ENCODE results near the gene RSPH6A. TPM values are rescaled to one million over a fixed set of nuclear protein-coding genes. Genes with fewer than 3 reads are reported as not detected.
"Not testable (repeated sequence)": the region's sequence is repeated elsewhere in the genome, so short reads cannot be mapped to it uniquely, and the experiment has no call there.

RSPH6A gene
- total and polyA plus RNA-seq, 10 of the 15 experiments (the other 5 are each of a cell fraction or from before 2014, with no cell fraction given): 0.03 to 0.41 (median 0.22) TPM; not detected in 4

DNA sequence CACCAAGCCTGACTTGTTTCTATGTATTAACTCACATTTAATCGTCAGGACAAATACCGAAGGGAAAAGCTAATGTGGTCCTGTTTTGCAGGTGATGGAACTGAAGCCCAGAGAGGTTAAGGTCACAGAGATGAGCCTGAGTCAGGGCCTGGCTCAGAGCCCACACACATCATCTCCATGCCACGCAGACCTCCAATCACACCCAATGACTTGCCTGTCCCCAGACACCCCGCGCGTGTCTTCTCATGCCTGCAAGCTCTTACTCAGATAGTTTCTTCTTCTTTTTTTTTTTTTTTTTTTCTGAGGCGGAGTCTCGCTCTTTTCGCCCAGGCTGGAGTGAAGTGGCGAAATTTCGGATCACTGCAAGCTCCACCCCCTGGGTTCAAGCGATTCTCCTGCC lies 62.5 kb downstream of the RSPH6A start:
- WGBS (ENCODE audit: insufficient coverage, insufficient replicate concordance, low lambda C conversion rate, missing lambda C conversion rate): 70% methylated on average over 9 of the region's 12 CpGs
- DNase-seq (ENCODE audit: low read depth, low spot score) (no peak), ATAC-seq (no peak), FAIRE-seq (no peak)
- H3K27me3 ChIP-seq (replicated peaks in 1 of 2; ENCODE audit: control insufficient read depth in 2 of 2, insufficient read depth in 2 of 2, low read length in 1 of 2): no peaks in the 10 kb centered on the region
- RAD21 ChIA-PET (ENCODE audit: unreplicated experiment): interaction anchor here (2.8 kb wide), 1 partner anchor 17 kb away, joined by 9 read pairs; the partner anchor contains the start of gene SIX5
- no peaks in the 10 kb centered on the region for H3K79me2 ChIP-seq (ENCODE audit: control insufficient read depth, insufficient read depth, low read length)
- no peak overlapping the region for H3K9ac ChIP-seq (ENCODE audit: control insufficient read depth, insufficient read depth, low read length)
- H4K20me1 ChIP-seq (ENCODE audit: control insufficient read depth, insufficient read depth): no peaks in the 10 kb centered on the region
- H3K27ac ChIP-seq (ENCODE audit: control insufficient read depth, insufficient read depth): no peak overlapping the region
- intact Hi-C loops (cut with micrococcal nuclease; ENCODE audit: unreplicated experiment): no loop called here
- no peak overlapping the region for H2AFZ ChIP-seq (ENCODE audit: control insufficient read depth, low read depth, low read length)
- H3K4me2 ChIP-seq (ENCODE audit: control insufficient read depth, insufficient read depth): no peak overlapping the region
- TF ChIP-seq RB1 (IDR thresholded peaks at IDR 0.05; ENCODE audit: borderline replicate concordance): no peak
- H3K9me3 ChIP-seq (replicated peaks; ENCODE audit: control insufficient read depth, insufficient read depth, low read length): no peaks in the 10 kb centered on the region
- BruUV-seq (replicated peaks): no TSS peak
- no peaks in the 10 kb centered on the region for H3K4me1 ChIP-seq (ENCODE audit: control insufficient read depth, insufficient read depth, low read length)
- POLR2A ChIA-PET: interaction anchor here (1.0 kb wide), 1 partner anchor 15 kb away, joined by 7 read pairs; no protein-coding TSS in a partner anchor
- in situ Hi-C loops (cut with MboI): no loop called here
- H3K4me3 ChIP-seq: no peak overlapping the region
- SMC1A ChIA-PET (ENCODE audit: uncharacterized antibody, unreplicated experiment): interaction anchor here (1.2 kb wide), 1 partner anchor 47 kb away, joined by 3 read pairs; no protein-coding TSS in a partner anchor
- H3K36me3 ChIP-seq (ENCODE audit: control insufficient read depth in 2 of 2, insufficient read depth in 2 of 2, low read length in 1 of 2): no peaks in the 10 kb centered on the region
- CTCF ChIA-PET: interaction anchor here (1.3 to 3.0 kb wide), 7 partner anchors 10 to 129 kb away, joined by 4 to 17 read pairs (median 6); partner anchors contain the start of genes FBXO46 and SIX5

DNA sequence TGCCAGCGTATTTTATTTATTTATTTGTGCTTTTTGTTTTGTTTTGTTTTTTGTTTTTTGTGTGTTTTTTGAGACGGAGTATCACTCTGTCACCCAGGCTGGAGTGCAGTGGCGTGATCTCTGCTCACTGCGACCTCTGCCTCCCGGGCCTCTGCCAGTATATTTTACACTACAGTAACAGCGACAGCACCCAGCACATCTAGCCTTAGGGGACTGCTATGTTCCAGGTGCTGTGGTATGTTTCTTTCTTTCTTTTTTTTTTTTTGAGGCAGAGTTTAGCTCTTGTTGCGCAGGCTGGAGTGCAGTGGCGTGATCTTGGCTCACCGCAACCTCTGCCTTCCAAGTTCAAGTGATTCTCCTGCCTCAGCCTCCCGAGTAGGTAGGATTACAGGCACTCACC lies 63.6 kb downstream of the RSPH6A start:
- intact Hi-C loops (cut with micrococcal nuclease; ENCODE audit: unreplicated experiment); H3K79me2 ChIP-seq (ENCODE audit: control insufficient read depth, insufficient read depth, low read length); BruUV-seq (replicated peaks); H2AFZ ChIP-seq (ENCODE audit: control insufficient read depth, low read depth, low read length); H4K20me1 ChIP-seq (ENCODE audit: control insufficient read depth, insufficient read depth); H3K27me3 ChIP-seq (replicated peaks in 1 of 2; ENCODE audit: control insufficient read depth in 2 of 2, insufficient read depth in 2 of 2, low read length in 1 of 2); H3K36me3 ChIP-seq (ENCODE audit: control insufficient read depth in 2 of 2, insufficient read depth in 2 of 2, low read length in 1 of 2); RAD21 ChIA-PET (ENCODE audit: unreplicated experiment); H3K4me1 ChIP-seq (ENCODE audit: control insufficient read depth, insufficient read depth, low read length); H3K4me2 ChIP-seq (ENCODE audit: control insufficient read depth, insufficient read depth); H3K27ac ChIP-seq (ENCODE audit: control insufficient read depth, insufficient read depth); H3K4me3 ChIP-seq; H3K9me3 ChIP-seq (replicated peaks; ENCODE audit: control insufficient read depth, insufficient read depth, low read length); in situ Hi-C loops (cut with MboI); SMC1A ChIA-PET (ENCODE audit: uncharacterized antibody, unreplicated experiment); ATAC-seq; FAIRE-seq; H3K9ac ChIP-seq (ENCODE audit: control insufficient read depth, insufficient read depth, low read length); DNase-seq (ENCODE audit: low read depth, low spot score): not testable (repeated sequence)
- ChIA-PET CTCF (interaction anchor here (0.6 to 3.0 kb wide), 6 partner anchors 11 to 130 kb away, joined by 3 to 17 read pairs (median 4); partner anchors contain the start of genes FBXO46 and SIX5), POLR2A (interaction anchor here (0.9 kb wide), 1 partner anchor 20 kb away, joined by 3 read pairs; the partner anchor contains the start of gene FBXO46)
- WGBS (ENCODE audit: insufficient coverage, insufficient replicate concordance, low lambda C conversion rate, missing lambda C conversion rate): 53% methylated on average over 9 of the region's 10 CpGs
